ENCODE data around the gene CTIF.

The CTIF gene

DNA sequence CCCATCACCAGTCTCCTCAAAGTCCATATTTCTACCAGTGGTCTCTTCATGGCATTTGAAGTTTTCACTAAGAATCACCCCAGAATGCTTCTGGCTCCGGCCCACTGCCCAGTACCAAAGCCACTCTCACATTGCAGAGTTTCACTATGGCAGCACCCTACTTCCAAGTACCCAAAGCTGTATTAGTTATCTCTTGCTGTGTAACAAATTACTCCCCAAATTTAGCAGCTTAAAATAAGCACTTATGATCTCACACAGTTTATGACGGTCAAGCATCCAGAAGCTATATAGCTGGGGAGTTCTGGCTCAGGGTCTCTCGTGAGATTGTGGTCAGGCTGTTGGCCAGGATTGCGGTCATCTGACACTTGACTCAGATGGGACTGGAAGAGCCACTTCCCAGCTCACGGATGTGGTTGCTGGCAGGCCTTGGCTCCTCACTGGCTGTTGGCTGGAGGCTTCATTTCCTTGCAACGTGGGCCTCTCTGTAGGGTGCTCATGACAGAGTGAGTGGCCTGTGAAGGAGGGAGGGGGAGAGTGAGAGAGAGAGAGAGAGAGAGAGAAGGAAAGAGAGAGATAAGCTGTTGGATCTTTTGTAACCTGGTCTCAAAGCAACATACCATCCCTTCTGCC lies 189.5 kb downstream of the CTIF start:
- no peak overlapping the region for H3K27ac ChIP-seq (ENCODE audit: low read length)
- no peaks in the 10 kb centered on the region for H3K36me3 ChIP-seq (ENCODE audit: insufficient read depth, low read depth, low read length)
- no peak overlapping the region for H3K4me3 ChIP-seq (ENCODE audit: low read length)
- H3K4me1 ChIP-seq (ENCODE audit: insufficient read depth, low read length) = no peaks in the 10 kb centered on the region
- H3K27me3 ChIP-seq (ENCODE audit: insufficient read depth, low read length) = no peaks in the 10 kb centered on the region
- no peaks in the 10 kb centered on the region for H3K9me3 ChIP-seq (ENCODE audit: insufficient read depth, low read depth, low read length)
- H3K9ac ChIP-seq (ENCODE audit: low read depth, low read length) = no peak overlapping the region

DNA sequence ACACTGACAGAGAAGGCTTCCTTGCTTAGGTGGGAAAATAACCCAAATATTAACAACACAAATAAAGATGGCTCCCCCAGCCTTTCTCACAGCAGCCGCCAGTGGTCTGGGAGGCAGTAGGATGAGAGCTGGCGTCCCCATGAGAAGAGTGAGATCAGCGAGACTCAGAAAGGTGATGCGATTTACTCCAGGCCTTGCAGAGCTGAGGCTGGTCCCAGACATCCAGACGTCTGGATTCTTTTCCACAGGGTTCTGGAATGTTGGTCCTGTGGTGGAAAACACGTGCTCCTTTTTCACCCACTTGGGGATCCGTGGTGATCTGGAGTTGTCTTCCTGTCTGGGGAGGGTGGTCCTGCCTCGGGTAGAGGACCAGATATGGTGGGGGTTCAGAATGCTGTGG lies 190.6 kb downstream of the CTIF start:
- Histone ChIP-seq H3K4me1 (ENCODE audit: insufficient read depth, low read length) (peaks cover 5% of the 10 kb centered on the region; the same call in 1 of the 2 replicates), H3K9ac (ENCODE audit: low read depth, low read length) (no peak overlapping the region), H3K4me3 (ENCODE audit: low read length) (no peak overlapping the region), H3K36me3 (ENCODE audit: insufficient read depth, low read depth, low read length) (no peaks in the 10 kb centered on the region), H3K27me3 (ENCODE audit: insufficient read depth, low read length) (no peaks in the 10 kb centered on the region), H3K9me3 (ENCODE audit: insufficient read depth, low read depth, low read length) (no peaks in the 10 kb centered on the region), H3K27ac (ENCODE audit: low read length) (no peak overlapping the region)

DNA sequence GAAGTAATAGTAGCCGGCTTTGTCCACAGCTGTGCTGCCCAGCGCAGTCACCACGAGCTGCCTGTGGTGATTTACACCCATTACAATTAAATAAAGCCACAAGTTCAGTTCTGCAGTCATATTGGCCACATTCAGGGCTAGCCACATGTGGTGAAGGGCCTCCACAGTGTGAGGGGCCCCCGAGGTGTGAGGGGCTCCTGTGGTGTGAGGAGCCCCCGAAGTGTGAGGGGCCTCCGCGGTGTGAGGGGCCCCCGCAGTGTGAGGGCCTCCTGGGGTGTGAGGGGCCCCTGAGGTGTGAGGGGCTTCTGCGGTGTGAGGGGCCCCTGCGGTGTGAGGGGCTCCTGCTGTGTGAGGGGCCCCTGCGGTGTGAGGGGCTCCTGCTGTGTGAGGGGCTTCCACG lies 191.2 kb downstream of the CTIF start:
- Histone ChIP-seq H3K27me3 (ENCODE audit: insufficient read depth, low read length) (no peaks in the 10 kb centered on the region), H3K4me1 (ENCODE audit: insufficient read depth, low read length) (peaks cover 9% of the 10 kb centered on the region; the same call in 1 of the 2 replicates), H3K27ac (ENCODE audit: low read length) (no peak overlapping the region), H3K4me3 (ENCODE audit: low read length) (no peak overlapping the region), H3K9ac (ENCODE audit: low read depth, low read length) (no peak overlapping the region), H3K9me3 (ENCODE audit: insufficient read depth, low read depth, low read length) (no peaks in the 10 kb centered on the region), H3K36me3 (ENCODE audit: insufficient read depth, low read depth, low read length) (no peaks in the 10 kb centered on the region)

DNA sequence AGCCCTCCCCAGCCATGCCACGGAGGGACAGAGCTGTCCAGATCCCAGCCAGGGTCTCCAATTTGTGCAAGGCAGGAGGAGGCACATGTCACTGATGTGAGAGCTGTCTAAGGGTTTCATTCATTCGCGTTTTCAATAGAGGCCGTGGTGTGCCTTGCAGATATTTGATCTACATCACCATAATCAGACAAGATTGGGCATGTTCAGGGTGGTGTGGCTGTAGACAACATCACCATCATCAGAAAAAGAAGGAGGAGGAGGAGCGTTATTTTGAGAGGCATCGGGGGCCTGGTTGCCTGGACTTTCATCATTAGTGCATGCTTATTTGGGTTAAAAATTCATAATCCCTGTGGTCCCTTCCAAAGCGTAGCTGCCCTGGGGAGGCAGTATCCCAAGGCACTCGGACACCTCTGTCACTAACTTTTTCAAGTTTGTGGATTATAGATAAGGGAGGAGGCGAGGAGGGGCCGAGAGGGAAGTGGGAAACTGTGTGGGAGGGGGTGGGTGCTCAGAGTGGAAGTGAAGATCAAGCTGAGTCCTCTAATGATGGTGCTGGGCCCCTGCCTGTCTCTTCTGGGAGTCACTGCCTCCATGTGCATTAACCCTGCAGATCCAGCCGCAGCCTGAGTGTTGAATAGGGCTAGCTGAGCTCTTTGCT lies 194.1 kb downstream of the CTIF start:
- Histone ChIP-seq H3K9ac (ENCODE audit: low read depth, low read length) (no peak overlapping the region), H3K9me3 (ENCODE audit: insufficient read depth, low read depth, low read length) (no peaks in the 10 kb centered on the region), H3K4me1 (ENCODE audit: insufficient read depth, low read length) (peaks cover 9% of the 10 kb centered on the region; the same call in 1 of the 2 replicates)

DNA sequence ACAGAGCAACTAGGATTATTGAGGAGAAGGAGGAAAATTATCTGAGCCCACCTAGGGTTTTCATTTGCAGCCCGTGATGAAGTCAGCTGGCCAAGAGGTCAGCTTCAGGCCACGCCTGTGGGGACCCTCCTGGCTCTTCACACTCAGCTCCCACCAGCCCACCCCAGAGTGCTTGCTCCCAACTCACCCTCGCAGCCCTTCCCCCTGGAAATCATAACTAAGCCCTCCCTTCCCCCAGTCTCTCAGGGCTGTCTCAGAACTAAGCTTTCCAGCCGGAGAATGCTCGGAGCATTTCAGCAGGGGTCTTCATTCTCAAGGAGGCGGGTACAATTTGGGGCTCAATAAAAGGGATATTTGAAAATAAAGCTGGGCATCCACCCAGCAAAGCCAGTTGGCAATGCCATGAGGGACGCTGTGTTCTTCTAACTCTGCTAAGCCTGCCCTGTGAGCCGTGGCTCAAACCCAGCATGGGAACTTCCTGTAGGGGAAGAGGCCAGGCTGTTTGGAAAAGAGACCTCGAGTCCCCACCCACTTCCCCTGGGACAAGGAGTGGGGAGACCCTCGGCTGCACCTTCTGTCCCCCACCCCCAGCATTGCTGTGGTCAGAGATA lies 194.9 kb downstream of the CTIF start:
- Histone ChIP-seq H3K27me3 (ENCODE audit: insufficient read depth, low read length) (no peaks in the 10 kb centered on the region), H3K36me3 (ENCODE audit: insufficient read depth, low read depth, low read length) (no peaks in the 10 kb centered on the region), H3K9me3 (ENCODE audit: insufficient read depth, low read depth, low read length) (no peaks in the 10 kb centered on the region), H3K9ac (ENCODE audit: low read depth, low read length) (no peak overlapping the region), H3K4me1 (ENCODE audit: insufficient read depth, low read length) (peaks cover 9% of the 10 kb centered on the region; the same call in 1 of the 2 replicates), H3K27ac (ENCODE audit: low read length) (no peak overlapping the region), H3K4me3 (ENCODE audit: low read length) (no peak overlapping the region)

More for the DNA sequence above, 194.1 kb downstream of the CTIF start:
- H3K4me3 ChIP-seq (ENCODE audit: low read length) = no peak overlapping the region
- no peak overlapping the region for H3K27ac ChIP-seq (ENCODE audit: low read length)
- H3K36me3 ChIP-seq (ENCODE audit: insufficient read depth, low read depth, low read length) = no peaks in the 10 kb centered on the region
- no peaks in the 10 kb centered on the region for H3K27me3 ChIP-seq (ENCODE audit: insufficient read depth, low read length)

DNA sequence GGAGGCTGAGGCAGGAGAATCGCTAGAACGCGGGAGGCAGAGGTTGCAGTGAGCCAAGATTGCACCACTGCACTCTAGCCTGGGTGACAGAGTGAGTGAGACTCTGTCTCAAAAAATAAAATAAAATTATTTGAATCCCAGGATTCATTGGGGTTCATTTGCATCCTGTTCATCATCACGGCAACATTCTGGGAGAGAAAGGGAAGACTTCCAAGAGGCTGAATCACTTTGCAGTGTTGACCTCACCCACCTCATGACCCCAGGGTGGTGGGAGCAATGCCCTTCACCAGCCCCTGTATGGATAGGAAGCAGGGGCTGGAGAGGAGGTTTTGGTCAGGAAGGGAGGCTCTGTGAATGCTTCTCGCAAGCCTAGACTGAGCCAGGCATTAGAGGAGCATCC lies 195.6 kb downstream of the CTIF start:
- no peaks in the 10 kb centered on the region for H3K36me3 ChIP-seq (ENCODE audit: insufficient read depth, low read depth, low read length)
- no peak overlapping the region for H3K27ac ChIP-seq (ENCODE audit: low read length)
- H3K4me3 ChIP-seq (ENCODE audit: low read length) = no peak overlapping the region
- no peaks in the 10 kb centered on the region for H3K27me3 ChIP-seq (ENCODE audit: insufficient read depth, low read length)
- H3K9ac ChIP-seq (ENCODE audit: low read depth, low read length) = no peak overlapping the region
- H3K9me3 ChIP-seq (ENCODE audit: insufficient read depth, low read depth, low read length) = no peaks in the 10 kb centered on the region
- H3K4me1 ChIP-seq (ENCODE audit: insufficient read depth, low read length) = peaks cover 9% of the 10 kb centered on the region; the same call in 1 of the 2 replicates

DNA sequence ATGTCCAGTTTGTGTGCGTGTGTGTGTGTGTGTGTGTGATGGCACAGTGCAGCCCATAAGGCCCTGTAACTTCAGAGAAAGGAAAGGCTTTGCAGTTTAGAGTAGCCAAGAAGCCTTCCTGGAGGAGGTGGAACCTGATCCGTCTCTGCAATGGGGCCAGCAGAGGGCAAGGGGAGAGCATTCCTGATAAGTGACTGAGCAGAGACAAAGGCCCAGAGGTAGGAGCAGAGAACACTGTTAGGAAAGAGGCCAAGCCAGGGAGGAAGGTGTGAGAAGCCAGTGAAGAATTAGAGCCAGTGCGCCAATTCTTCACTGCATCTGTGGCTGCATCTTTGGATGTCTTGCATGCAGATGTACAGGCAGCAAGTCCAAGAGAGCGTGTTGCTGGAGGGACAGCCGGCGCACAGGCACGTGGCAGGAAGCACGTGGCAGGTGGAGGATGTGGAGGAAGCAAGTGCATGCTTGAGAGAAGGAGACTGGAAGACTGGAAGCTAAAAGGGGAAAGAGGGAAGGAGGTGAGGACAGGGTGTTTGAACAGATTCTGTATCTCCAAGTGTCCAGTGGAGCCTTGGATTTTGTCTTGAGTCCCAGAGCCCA lies 196.3 kb downstream of the CTIF start:
- H3K9me3 ChIP-seq (ENCODE audit: insufficient read depth, low read depth, low read length) = no peaks in the 10 kb centered on the region
- no peaks in the 10 kb centered on the region for H3K27me3 ChIP-seq (ENCODE audit: insufficient read depth, low read length)
- H3K36me3 ChIP-seq (ENCODE audit: insufficient read depth, low read depth, low read length) = no peaks in the 10 kb centered on the region
- no peak overlapping the region for H3K4me3 ChIP-seq (ENCODE audit: low read length)
- H3K4me1 ChIP-seq (ENCODE audit: insufficient read depth, low read length) = peaks cover 9% of the 10 kb centered on the region; the same call in 1 of the 2 replicates
- no peak overlapping the region for H3K9ac ChIP-seq (ENCODE audit: low read depth, low read length)
- no peak overlapping the region for H3K27ac ChIP-seq (ENCODE audit: low read length)

DNA sequence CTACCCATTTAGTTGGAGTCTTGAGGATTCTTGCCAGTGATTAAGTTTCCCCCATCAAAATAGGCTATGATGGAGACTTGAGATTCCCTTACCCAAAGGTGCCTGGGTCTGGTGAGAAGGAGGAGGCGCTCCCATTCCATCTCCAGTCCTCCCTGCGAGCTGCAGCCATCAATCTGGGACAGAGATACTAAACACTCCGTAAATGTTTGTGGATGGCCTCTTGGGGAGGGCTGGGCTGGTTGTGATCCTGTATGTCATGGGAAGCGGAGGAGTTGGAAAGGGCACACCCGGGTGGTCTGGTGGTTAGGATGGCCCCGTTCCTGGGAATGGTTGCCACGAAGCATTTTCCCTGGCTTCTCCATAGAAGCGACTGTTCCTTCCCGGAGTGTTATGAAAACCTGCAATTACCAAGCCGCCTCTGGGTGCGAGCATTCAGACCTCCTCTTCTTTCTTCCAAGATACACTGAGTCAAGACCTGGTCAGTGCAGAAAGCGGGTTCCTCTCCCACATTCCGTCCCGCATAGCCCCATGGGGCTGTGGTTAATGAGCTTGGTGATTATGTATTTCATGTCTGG lies 196.9 kb downstream of the CTIF start:
- no peaks in the 10 kb centered on the region for H3K27me3 ChIP-seq (ENCODE audit: insufficient read depth, low read length)
- H3K4me3 ChIP-seq (ENCODE audit: low read length) = no peak overlapping the region
- no peaks in the 10 kb centered on the region for H3K9me3 ChIP-seq (ENCODE audit: insufficient read depth, low read depth, low read length)
- H3K36me3 ChIP-seq (ENCODE audit: insufficient read depth, low read depth, low read length) = no peaks in the 10 kb centered on the region
- peaks cover 9% of the 10 kb centered on the region; the same call in 1 of the 2 replicates for H3K4me1 ChIP-seq (ENCODE audit: insufficient read depth, low read length)
- H3K27ac ChIP-seq (ENCODE audit: low read length) = no peak overlapping the region
- H3K9ac ChIP-seq (ENCODE audit: low read depth, low read length) = no peak overlapping the region

DNA sequence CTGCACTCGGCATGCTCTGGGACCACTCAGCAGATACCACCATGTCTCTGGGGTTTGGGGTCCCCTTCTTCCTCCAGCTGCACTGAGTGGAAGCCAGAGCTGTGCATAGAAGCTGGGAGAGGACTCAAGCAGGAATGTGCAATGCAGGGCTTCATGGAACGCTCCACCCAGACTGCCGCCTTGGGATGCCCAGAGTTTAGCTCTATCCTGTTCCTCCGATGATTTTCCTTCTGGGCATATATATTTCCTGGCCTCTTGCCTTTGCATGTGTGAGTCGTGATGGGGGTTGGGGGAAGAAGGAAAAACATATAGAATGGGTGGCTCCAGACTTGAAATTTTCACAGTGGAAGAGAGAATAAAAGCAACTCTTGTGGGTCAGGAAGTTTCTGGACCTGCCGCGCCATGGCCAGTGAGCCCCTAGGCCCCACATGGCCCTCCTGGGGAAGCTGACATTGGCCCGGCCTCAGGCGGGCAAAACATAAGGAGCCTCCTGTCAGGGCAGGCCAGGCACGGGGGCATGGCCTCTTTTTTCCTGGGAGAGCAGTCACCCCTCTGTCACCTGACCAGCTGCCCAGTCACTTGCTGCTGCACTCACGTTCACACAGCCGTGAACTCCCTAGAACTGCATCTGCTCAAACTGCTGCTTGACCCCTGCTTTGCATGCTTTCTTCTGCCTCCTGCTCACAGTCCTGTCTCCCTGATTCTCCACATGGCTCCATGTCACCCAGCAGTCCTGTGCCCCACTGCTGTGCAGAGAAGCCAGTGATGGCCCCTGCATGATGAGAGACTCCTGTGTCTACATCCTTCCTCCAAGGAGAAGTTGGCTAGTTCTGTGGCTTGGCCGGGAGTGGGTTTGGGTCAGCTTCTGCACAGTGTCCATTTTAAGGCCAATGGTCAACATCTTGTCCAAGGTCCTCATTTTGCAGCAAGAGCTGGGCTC lies 197.8 kb downstream of the CTIF start:
- no peaks in the 10 kb centered on the region for H3K36me3 ChIP-seq (ENCODE audit: insufficient read depth, low read depth, low read length)
- no peaks in the 10 kb centered on the region for H3K27me3 ChIP-seq (ENCODE audit: insufficient read depth, low read length)
- H3K9ac ChIP-seq (ENCODE audit: low read depth, low read length) = no peak overlapping the region
- no peak overlapping the region for H3K4me3 ChIP-seq (ENCODE audit: low read length)
- H3K4me1 ChIP-seq (ENCODE audit: insufficient read depth, low read length) = peaks cover 9% of the 10 kb centered on the region; the same call in 1 of the 2 replicates
- H3K9me3 ChIP-seq (ENCODE audit: insufficient read depth, low read depth, low read length) = no peaks in the 10 kb centered on the region
- no peak overlapping the region for H3K27ac ChIP-seq (ENCODE audit: low read length)

DNA sequence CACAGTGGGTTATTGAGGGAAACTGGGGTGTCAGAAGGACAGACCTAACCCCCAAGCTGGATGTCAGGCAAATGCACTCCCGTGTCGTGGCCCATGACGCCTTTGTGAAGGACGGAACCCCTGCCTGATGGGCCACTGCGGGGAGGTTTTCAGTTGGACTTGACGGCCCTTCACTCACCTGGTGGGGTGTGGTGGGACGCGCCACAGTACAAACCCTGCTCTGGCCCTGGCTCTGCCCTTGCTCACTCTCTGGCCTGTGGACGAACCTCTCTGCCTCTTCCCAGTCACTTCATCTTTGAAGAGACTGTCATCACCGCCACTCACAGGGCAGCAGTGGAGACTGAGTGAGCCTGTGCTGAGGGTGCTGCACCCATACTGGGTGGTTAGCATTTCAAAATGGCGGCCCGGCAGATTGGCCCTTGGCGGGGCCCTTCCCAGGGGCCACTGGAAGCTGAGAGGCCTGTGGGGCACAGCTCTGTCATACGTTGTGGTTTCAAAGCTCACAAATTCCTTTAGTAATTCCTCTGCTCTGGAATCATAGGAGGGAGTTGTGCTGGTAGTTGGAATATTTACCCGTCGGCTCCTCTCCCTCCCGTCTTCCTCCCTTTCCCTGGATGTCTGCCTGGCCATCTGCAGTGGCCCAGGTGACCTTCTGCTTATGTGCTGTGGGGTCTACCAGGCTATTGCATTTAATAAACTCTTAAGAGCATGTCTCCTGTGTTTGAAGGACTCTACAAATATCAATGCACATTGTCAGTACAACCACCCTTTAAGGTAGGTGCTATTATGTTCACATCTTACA lies 200.6 kb downstream of the CTIF start:
- Histone ChIP-seq H3K9me3 (ENCODE audit: insufficient read depth, low read depth, low read length) (no peaks in the 10 kb centered on the region), H3K4me1 (ENCODE audit: insufficient read depth, low read length) (0 out of 2 replicates have a peak, but pooled peaks cover 4% of the 10 kb centered on the region), H3K9ac (ENCODE audit: low read depth, low read length) (no peak overlapping the region), H3K4me3 (ENCODE audit: low read length) (no peak overlapping the region), H3K36me3 (ENCODE audit: insufficient read depth, low read depth, low read length) (no peaks in the 10 kb centered on the region), H3K27me3 (ENCODE audit: insufficient read depth, low read length) (no peaks in the 10 kb centered on the region), H3K27ac (ENCODE audit: low read length) (no peak overlapping the region)

Data from iPS-20b (cell line).